Measurements from ENCODE around the gene GRM4. TPM values are rescaled to one million over a fixed set of nuclear protein-coding genes. Genes with fewer than 3 reads are reported as not detected.

GRM4 gene
- total RNA-seq, 1 donor from 2014 or later: 1.2 TPM

DNA sequence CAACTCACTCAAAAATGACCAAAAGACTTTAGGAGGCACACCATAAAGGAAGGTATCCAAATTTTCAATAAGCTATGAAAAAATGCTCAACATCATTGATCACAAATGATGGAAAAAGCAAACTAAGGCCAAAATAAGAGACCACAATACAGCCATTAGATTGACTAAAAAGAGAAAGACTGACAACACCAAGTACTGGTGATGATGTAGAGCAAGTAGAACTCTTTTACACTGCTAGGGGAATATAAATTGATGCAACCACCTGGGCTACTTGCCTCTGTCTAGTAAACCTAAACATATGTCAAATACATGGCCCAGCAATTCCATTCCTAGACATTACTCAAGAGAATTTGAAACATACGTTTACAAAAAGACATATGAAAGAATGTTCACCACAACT lies 148.6 kb downstream of the GRM4 start:
- DNase-seq (ENCODE audit: low spot score): no peak
- peaks cover 5% of the 10 kb centered on the region for H3K27me3 Mint-ChIP-seq (ENCODE audit: insufficient read depth, low read depth)
- no peak overlapping the region for H3K4me3 Mint-ChIP-seq
- Histone ChIP-seq H3K27me3 (no peaks in the 10 kb centered on the region), H3K9ac (no peak overlapping the region), H3K79me2 (ENCODE audit: low read depth) (no peaks in the 10 kb centered on the region), H3K4me3 (no peak overlapping the region), H3K4me1 (peaks cover 15% of the 10 kb centered on the region), H3K36me3 (no peaks in the 10 kb centered on the region), H3K9me3 (ENCODE audit: low read depth) (no peaks in the 10 kb centered on the region), H3F3A (ENCODE audit: low read depth) (peaks cover 5% of the 10 kb centered on the region), H4K20me1 (ENCODE audit: low read depth) (no peaks in the 10 kb centered on the region), H3K4me2 (no peak overlapping the region), H2AFZ (replicated peaks) (no peak overlapping the region), H3K27ac (no peak overlapping the region)
- H3K9me3 Mint-ChIP-seq: peaks cover 4% of the 10 kb centered on the region
- H3K4me1 Mint-ChIP-seq: peaks cover 29% of the 10 kb centered on the region
- H3K36me3 Mint-ChIP-seq: no peaks in the 10 kb centered on the region
- no peak for TF ChIP-seq EZH2phosphoT487 (IDR thresholded peaks at IDR 0.05)
- TF ChIP-seq, protein P1, sequence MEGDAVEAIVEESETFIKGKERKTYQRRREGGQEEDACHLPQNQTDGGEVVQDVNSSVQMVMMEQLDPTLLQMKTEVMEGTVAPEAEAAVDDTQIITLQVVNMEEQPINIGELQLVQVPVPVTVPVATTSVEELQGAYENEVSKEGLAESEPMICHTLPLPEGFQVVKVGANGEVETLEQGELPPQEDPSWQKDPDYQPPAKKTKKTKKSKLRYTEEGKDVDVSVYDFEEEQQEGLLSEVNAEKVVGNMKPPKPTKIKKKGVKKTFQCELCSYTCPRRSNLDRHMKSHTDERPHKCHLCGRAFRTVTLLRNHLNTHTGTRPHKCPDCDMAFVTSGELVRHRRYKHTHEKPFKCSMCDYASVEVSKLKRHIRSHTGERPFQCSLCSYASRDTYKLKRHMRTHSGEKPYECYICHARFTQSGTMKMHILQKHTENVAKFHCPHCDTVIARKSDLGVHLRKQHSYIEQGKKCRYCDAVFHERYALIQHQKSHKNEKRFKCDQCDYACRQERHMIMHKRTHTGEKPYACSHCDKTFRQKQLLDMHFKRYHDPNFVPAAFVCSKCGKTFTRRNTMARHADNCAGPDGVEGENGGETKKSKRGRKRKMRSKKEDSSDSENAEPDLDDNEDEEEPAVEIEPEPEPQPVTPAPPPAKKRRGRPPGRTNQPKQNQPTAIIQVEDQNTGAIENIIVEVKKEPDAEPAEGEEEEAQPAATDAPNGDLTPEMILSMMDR (IDR thresholded peaks at IDR 0.05): no peak
- TF ChIP-seq EZH2 (IDR thresholded peaks at IDR 0.05): no peak
- H3K27ac Mint-ChIP-seq: no peak overlapping the region

DNA sequence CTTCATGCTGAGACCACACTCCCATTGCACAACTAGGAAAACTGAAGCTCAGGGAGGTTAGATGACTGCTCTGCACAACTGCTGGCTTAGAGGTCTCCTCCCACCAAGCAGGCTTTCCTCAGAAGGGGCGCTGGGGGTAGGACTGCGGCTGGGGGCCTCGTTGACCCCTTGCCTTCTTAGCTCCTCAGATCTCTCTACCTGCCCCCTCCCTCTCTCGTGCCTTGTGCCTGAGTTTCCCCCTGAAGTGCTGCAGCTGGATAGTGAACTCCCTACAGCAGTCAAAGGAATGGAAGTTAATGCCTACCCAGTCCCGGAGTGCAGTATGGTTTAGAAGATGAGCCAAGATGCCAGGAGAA lies 149.8 kb downstream of the GRM4 start:
- Mint-ChIP-seq H3K4me3 (no peak overlapping the region), H3K4me1 (peaks cover 20% of the 10 kb centered on the region), H3K27me3 (ENCODE audit: insufficient read depth, low read depth) (peaks cover 2% of the 10 kb centered on the region), H3K9me3 (no peaks in the 10 kb centered on the region), H3K36me3 (no peaks in the 10 kb centered on the region), H3K27ac (no peak overlapping the region)
- TF ChIP-seq, protein P1 (IDR thresholded peaks at IDR 0.05): no peak
- TF ChIP-seq EZH2 (IDR thresholded peaks at IDR 0.05) (no peak), EZH2phosphoT487 (IDR thresholded peaks at IDR 0.05) (no peak)
- Histone ChIP-seq H3K4me1 (peaks cover 15% of the 10 kb centered on the region), H3K27ac (no peak overlapping the region), H4K20me1 (ENCODE audit: low read depth) (no peaks in the 10 kb centered on the region), H2AFZ (replicated peaks) (no peak overlapping the region), H3F3A (ENCODE audit: low read depth) (peaks cover 5% of the 10 kb centered on the region), H3K79me2 (ENCODE audit: low read depth) (no peaks in the 10 kb centered on the region), H3K27me3 (no peaks in the 10 kb centered on the region), H3K36me3 (no peaks in the 10 kb centered on the region), H3K4me3 (no peak overlapping the region), H3K9me3 (ENCODE audit: low read depth) (no peaks in the 10 kb centered on the region), H3K9ac (no peak overlapping the region), H3K4me2 (no peak overlapping the region)
- DNase-seq (ENCODE audit: low spot score): no peak

DNA sequence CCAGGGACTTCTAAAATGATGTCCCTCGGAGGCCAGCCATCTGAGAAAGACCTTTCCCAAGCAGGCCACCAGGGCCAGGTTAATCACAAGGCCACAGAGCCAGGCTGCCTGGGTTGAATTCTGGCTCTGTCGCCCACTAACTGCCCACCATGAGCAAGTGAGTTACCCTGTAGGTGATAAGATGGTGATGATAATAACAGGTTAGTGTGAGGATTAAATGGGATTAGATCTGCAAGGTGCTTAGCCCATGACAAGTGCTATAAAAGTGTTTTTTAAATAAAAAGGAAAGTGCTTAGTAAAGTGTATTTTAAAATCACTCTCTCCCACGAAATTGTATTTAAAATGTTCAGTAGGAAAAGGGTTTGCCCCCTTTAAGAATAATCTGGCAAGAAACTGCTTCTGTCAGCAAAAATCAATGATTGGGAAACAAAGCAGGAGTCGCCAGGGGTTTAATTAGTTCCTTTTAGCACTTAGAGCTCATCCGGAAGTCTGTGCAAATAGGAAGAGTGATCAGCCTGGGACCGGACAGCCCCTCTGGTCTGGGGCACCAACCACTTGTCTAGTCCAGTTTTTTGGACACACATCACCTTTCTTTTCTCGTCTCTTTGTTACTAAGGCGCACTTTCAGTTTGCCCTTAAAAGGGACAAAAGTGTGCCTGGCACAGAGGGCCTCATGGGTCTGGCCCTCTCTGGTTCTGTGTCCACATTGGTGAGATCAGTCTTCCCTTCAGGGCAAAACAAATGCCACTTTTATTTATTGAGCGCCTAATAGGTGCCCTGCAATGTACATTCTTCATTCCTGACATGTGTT lies 150.4 kb downstream of the GRM4 start:
- H3K9ac ChIP-seq: no peak overlapping the region
- no peaks in the 10 kb centered on the region for H3K9me3 ChIP-seq (ENCODE audit: low read depth)
- TF ChIP-seq, protein P1 (IDR thresholded peaks at IDR 0.05): no peak
- TF ChIP-seq EZH2phosphoT487 (IDR thresholded peaks at IDR 0.05): no peak
- no peak for TF ChIP-seq EZH2 (IDR thresholded peaks at IDR 0.05)
- Mint-ChIP-seq H3K9me3 (no peaks in the 10 kb centered on the region), H3K27ac (no peak overlapping the region), H3K27me3 (ENCODE audit: insufficient read depth, low read depth) (peaks cover 2% of the 10 kb centered on the region), H3K4me3 (no peak overlapping the region), H3K36me3 (no peaks in the 10 kb centered on the region), H3K4me1 (peaks cover 20% of the 10 kb centered on the region)
- H3K4me1 ChIP-seq: peaks cover 15% of the 10 kb centered on the region
- no peak overlapping the region for H2AFZ ChIP-seq (replicated peaks)
- DNase-seq (ENCODE audit: low spot score): no peak
- no peaks in the 10 kb centered on the region for H3K36me3 ChIP-seq
- peak overlapping the region; percentile 29 for H3K4me2 ChIP-seq
- H3K4me3 ChIP-seq: no peak overlapping the region
- H4K20me1 ChIP-seq (ENCODE audit: low read depth): no peaks in the 10 kb centered on the region
- no peak overlapping the region for H3K27ac ChIP-seq
- peaks cover 5% of the 10 kb centered on the region for H3F3A ChIP-seq (ENCODE audit: low read depth)
- H3K27me3 ChIP-seq: no peaks in the 10 kb centered on the region
- H3K79me2 ChIP-seq (ENCODE audit: low read depth): no peaks in the 10 kb centered on the region
